Measurements from ENCODE around the gene SKAP2. TPM values are rescaled to one million over a fixed set of nuclear protein-coding genes. Genes with fewer than 3 reads are reported as not detected.

The SKAP2 gene
- total and polyA plus RNA-seq, 8 donors, result 2.9 to 16.3 (median 4.6) TPM

- no peak overlapping the region for H3K4me3 ChIP-seq
- FAIRE-seq, result no peak
- 80 to 84% methylated on average over 2 of the region's 2 CpGs for WGBS, 2 donors
Measured at GRCh38 chr7:26862834-26863233, 1.6 kb downstream of the SKAP2 start.

GRCh38 chr7:26861050-26861449, 3.3 kb downstream of the SKAP2 start:
- H3K27me3 ChIP-seq, result peaks cover 0 to 14% (median 0%) of the 10 kb centered on the region in 4 donors
- intact Hi-C loops (cut with DNase I), result no loop called here
- no peak overlapping the region for H3K27ac ChIP-seq
- no peak for FAIRE-seq
- peaks cover 0 to 4% (median 0%) of the 10 kb centered on the region in 3 donors for H3K4me1 ChIP-seq
- no peaks in the 10 kb centered on the region for H3K36me3 ChIP-seq
- DNase-seq, result no peak
- no peak overlapping the region for H3K4me3 ChIP-seq
- TF ChIP-seq CTCF (IDR thresholded peaks at IDR 0.05), result no peak
- H3K9me3 ChIP-seq, result no peaks in the 10 kb centered on the region
- 54 to 64% methylated on average over 1 of the region's 1 CpG for WGBS, 2 donors
- no peak for ATAC-seq

More at GRCh38 chr7:26862834-26863233, 1.6 kb downstream of the SKAP2 start:
- TF ChIP-seq CTCF (IDR thresholded peaks at IDR 0.05), result no peak
- ATAC-seq (no peak), DNase-seq (no peak)
- peaks cover 0 to 4% (median 0%) of the 10 kb centered on the region in 3 donors for H3K4me1 ChIP-seq
- no peaks in the 10 kb centered on the region for H3K36me3 ChIP-seq
- H3K27me3 ChIP-seq, result peaks cover 0 to 14% (median 0%) of the 10 kb centered on the region in 4 donors
- H3K27ac ChIP-seq, result no peak overlapping the region
- intact Hi-C loops (cut with DNase I), result no loop called here
- H3K9me3 ChIP-seq, result no peaks in the 10 kb centered on the region

GRCh38 chr7:26860361-26860760, 4.0 kb downstream of the SKAP2 start:
- H3K4me3 ChIP-seq, result no peak overlapping the region
- H3K27ac ChIP-seq, result no peak overlapping the region
- TF ChIP-seq CTCF (IDR thresholded peaks at IDR 0.05), result no peak
- intact Hi-C loops (cut with DNase I), result no loop called here
- no peaks in the 10 kb centered on the region for H3K36me3 ChIP-seq
- FAIRE-seq (no peak), ATAC-seq (no peak), DNase-seq (no peak)
- H3K27me3 ChIP-seq, result peaks cover 0 to 14% (median 0%) of the 10 kb centered on the region in 4 donors
- 78 to 88% methylated on average over 2 of the region's 2 CpGs for WGBS, 2 donors
- peaks cover 0 to 4% (median 0%) of the 10 kb centered on the region in 3 donors for H3K4me1 ChIP-seq
- no peaks in the 10 kb centered on the region for H3K9me3 ChIP-seq

- ATAC-seq, result no peak
- no peak overlapping the region for H3K27ac ChIP-seq
- no peak overlapping the region for H3K4me3 ChIP-seq
- DNase-seq, result no peak
- FAIRE-seq, result no peak
- intact Hi-C loops (cut with DNase I), result no loop called here
- no peaks in the 10 kb centered on the region for H3K9me3 ChIP-seq
- H3K27me3 ChIP-seq, result peaks cover 0 to 14% (median 0%) of the 10 kb centered on the region in 4 donors
- no peak for TF ChIP-seq CTCF (IDR thresholded peaks at IDR 0.05)
- peaks cover 0 to 3% (median 0%) of the 10 kb centered on the region in 3 donors for H3K4me1 ChIP-seq
- H3K36me3 ChIP-seq, result no peaks in the 10 kb centered on the region
Measured at GRCh38 chr7:26859720-26860119, 4.7 kb downstream of the SKAP2 start.

- DNase-seq (no peak), ATAC-seq (no peak)
Measured at GRCh38 chr7:26858735-26859134, 5.7 kb downstream of the SKAP2 start.

More at GRCh38 chr7:26858735-26859134, 5.7 kb downstream of the SKAP2 start:
- intact Hi-C loops (cut with DNase I), result no loop called here
- WGBS, 2 donors, result 77% methylated on average over 3 of the region's 3 CpGs
- Histone ChIP-seq H3K27me3 (peaks cover 0 to 14% (median 0%) of the 10 kb centered on the region in 4 donors), H3K4me3 (no peak overlapping the region), H3K4me1 (peaks cover 0 to 11% (median 0%) of the 10 kb centered on the region in 3 donors), H3K27ac (no peak overlapping the region), H3K9me3 (no peaks in the 10 kb centered on the region), H3K36me3 (no peaks in the 10 kb centered on the region)
- FAIRE-seq, result no peak
- TF ChIP-seq CTCF (IDR thresholded peaks at IDR 0.05), result no peak

Data from pancreas (tissue), 10 donors.